ENCODE results near the gene ZFC3H1.

DNA sequence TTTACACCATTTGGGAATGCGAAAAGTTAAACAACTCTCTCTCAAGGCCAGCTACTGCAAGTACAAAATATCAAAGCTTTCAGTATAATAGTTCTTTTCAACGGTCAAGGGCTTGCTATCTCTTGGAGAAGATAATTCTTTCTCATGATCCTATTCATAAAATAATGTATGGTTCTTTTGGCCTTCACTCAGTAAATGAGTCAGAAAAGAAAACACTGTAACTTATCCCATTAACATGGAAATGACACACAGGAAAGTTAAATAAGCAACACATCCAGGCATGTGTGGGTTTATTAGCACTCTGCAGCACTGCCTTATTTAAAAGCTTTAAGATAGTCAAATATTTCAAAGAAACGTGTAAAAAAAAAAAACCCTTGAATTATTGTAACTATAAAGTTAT is 36.9 kb downstream of the ZFC3H1 start:
- TF ChIP-seq, protein P1, sequence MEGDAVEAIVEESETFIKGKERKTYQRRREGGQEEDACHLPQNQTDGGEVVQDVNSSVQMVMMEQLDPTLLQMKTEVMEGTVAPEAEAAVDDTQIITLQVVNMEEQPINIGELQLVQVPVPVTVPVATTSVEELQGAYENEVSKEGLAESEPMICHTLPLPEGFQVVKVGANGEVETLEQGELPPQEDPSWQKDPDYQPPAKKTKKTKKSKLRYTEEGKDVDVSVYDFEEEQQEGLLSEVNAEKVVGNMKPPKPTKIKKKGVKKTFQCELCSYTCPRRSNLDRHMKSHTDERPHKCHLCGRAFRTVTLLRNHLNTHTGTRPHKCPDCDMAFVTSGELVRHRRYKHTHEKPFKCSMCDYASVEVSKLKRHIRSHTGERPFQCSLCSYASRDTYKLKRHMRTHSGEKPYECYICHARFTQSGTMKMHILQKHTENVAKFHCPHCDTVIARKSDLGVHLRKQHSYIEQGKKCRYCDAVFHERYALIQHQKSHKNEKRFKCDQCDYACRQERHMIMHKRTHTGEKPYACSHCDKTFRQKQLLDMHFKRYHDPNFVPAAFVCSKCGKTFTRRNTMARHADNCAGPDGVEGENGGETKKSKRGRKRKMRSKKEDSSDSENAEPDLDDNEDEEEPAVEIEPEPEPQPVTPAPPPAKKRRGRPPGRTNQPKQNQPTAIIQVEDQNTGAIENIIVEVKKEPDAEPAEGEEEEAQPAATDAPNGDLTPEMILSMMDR (IDR thresholded peaks at IDR 0.05; ENCODE audit: low read length): no peak
- TF ChIP-seq EZH2 (optimal IDR thresholded peaks at IDR 0.05; ENCODE audit: low read depth, low read length): no peak
- no peak for TF ChIP-seq EZH2phosphoT487 (IDR thresholded peaks at IDR 0.05; ENCODE audit: low read length)
